ENCODE results near the gene KLHL18. TPM values are rescaled to one million over a fixed set of nuclear protein-coding genes. Genes with fewer than 3 reads are reported as not detected.
"Not testable (repeated sequence)": the region's sequence is repeated elsewhere in the genome, so short reads cannot be mapped to it uniquely, and the experiment has no call there.

The KLHL18 gene
- total RNA-seq, 4 donors from 2014 or later: 13.7 to 30.3 (median 15.4) TPM

DNA sequence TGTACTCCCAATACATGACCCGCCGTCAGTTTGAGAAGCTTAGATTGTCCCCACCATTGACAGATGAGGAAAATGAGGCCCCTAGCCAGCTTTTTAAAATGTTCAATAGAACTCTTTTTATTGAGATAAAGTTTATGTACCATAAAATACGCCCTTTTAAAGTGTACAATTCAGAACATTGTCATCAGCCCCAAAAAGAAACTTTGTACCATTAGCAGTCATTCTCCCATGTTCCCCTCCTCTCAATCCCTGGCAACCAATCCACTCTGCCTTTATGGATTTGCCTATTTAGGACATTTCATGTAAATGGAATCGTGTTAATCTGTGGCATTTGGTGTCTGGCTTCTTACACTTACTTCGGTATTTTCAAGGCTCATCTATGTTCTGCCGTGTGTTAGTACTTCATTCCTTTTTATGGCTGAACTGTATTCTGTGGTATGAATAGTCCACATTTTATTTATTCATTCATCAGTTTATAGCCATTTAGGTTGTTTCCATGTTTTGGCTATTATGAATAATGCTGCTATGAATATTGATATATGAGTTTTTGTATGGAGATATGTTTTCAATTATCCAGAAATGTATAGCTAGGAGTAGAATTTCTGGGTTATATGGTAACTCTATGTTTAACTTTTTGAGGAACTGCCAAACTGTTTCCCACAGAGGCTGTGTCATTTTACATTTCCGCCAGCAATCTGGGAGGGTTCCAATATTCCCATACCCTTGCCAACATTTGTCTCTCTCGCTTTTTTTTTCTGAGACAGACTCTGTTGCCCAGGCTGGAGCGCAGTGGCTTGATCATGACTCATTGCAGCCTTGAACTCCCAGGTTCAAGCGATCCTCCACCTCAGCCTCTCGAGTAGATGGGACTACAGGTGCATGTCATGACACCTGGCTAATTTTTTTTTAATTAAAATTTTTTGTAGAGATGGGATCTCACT, 82.7 kb downstream of the KLHL18 start:
- ATAC-seq (ENCODE audit: low FRiP score) (no peak), DNase-seq (ENCODE audit: low spot score) (no peak)
- TF ChIP-seq, protein P1, sequence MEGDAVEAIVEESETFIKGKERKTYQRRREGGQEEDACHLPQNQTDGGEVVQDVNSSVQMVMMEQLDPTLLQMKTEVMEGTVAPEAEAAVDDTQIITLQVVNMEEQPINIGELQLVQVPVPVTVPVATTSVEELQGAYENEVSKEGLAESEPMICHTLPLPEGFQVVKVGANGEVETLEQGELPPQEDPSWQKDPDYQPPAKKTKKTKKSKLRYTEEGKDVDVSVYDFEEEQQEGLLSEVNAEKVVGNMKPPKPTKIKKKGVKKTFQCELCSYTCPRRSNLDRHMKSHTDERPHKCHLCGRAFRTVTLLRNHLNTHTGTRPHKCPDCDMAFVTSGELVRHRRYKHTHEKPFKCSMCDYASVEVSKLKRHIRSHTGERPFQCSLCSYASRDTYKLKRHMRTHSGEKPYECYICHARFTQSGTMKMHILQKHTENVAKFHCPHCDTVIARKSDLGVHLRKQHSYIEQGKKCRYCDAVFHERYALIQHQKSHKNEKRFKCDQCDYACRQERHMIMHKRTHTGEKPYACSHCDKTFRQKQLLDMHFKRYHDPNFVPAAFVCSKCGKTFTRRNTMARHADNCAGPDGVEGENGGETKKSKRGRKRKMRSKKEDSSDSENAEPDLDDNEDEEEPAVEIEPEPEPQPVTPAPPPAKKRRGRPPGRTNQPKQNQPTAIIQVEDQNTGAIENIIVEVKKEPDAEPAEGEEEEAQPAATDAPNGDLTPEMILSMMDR (IDR thresholded peaks at IDR 0.05): no peak

DNA sequence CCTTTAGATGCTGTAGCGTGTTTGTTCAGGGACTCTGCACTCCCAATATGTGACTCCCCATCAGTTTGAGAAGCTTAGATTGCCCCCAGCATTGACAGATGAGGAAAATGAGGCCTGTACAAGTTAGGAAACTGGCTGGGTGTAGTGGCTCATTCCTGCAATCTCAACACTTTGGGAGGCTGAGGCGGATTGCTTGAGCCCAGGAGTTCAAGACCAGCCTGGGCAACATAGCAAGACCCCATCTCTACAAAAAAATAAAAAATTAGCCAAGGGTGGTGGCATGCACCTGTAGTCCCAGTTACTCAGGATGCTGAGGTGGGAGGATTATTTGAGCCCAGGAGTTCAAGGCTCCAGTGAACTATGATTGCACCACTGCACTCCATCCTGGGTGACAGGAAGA, 84.1 kb downstream of the KLHL18 start:
- no peak for ATAC-seq (ENCODE audit: low FRiP score)
- no peak for DNase-seq (ENCODE audit: low spot score)

DNA sequence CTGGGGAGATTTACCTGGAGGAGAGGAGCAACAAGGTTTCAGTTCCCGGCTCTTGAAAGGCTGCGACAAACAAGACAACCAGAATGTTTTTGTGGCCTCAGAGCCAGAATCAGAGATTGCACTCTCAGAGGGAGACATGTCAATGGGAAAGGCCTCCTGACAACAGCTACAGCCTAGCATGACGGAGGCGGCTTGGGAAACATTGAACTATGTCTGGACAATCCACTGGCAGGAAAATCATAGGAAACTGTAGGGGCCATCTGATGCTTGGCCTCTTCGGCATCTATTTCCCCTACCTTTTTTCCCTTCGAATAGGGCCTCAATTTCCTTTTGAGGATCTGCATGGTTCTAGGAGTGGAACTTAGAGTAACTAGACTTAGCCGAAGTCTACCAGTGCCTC, 84.9 kb downstream of the KLHL18 start:
- TF ChIP-seq, protein P1 (IDR thresholded peaks at IDR 0.05): no peak
- DNase-seq (ENCODE audit: low spot score) (no peak), ATAC-seq (ENCODE audit: low FRiP score) (no peak)

More for the DNA sequence above, 84.1 kb downstream of the KLHL18 start:
- TF ChIP-seq, protein P1 (IDR thresholded peaks at IDR 0.05): no peak

DNA sequence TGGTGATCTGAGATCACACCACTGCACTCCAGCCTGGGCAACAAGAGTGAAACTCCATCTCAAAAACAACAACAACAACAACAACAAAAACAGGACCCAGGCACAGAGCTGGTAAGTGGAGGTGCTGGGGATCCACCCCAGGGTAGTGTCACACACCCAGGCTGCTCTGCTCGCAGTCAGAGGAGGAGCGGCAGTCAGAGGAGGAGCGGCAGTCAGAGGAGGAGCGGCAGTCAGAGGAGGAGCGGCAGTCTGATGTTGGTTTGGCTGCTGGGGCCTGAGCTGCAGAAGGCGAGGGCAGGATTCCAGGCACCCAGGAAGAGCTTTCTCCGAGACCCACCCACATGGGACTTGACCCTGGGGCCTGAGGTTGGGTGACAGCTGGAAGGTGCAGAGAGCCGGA, 87.3 kb downstream of the KLHL18 start:
- ATAC-seq (ENCODE audit: low FRiP score); DNase-seq (ENCODE audit: low spot score): not testable (repeated sequence)

DNA sequence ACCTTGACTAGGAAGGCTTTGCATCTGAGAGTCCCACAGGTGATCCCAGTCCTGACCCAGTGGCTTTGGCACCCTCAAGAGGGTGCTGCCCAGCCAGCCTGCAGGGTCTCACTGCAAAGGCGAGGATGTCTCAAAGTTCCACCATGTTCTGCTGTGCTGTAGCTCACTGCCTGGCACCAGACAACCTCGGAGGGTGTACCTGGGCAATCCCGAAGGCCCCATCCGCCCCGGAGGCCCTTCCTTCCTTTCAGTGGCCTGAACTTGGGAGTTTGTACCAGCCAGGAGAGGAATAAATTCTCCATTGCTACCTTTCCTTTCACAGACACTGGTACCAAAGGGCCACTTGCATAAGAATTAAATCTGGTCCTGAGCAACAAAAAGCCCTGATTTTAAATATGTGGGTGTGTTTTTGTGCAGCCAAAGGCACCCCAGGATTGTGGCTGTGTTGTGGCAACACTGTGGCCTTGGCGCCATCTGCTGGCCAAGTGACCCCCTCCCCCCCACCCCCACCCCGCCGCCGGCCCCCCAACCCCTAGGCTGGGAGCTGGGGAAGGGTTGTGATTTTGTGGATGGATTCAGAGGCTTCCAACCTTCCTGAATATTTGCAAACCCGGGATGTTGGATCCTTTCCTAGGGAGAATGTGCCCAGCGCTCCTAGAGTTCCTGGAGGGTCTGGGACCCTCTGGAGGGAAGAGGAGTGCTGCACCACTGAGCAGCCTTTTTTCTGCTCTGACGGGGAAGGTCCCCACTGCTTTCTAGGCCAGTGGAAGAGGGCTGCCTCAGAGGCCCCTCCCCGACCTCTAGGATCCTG, 88.3 kb downstream of the KLHL18 start:
- DNase-seq (ENCODE audit: low spot score): no peak
- ATAC-seq (ENCODE audit: low FRiP score): no peak
- TF ChIP-seq, protein P1 (IDR thresholded peaks at IDR 0.05): no peak

DNA sequence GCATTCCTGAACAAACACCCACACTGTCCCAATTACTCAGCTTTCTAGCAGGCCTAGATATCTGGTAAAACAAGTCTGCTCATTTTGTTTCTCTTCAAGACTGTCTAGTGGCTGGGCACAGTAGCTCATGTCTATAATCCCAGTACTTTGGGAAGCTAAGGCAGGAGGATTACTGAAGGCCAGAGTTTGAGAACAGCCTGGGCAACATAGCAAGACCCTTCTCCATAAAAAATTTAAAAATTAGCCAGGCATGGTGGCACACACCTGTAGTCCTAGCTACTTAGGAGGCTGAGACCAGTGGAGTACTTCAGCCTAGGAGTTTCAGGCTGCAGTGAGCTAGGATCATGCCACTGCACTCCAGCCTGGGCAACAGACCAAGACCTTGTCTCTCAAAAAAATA, 91.8 kb downstream of the KLHL18 start:
- DNase-seq (ENCODE audit: low spot score) (no peak), ATAC-seq (ENCODE audit: low FRiP score) (no peak)
- TF ChIP-seq, protein P1 (IDR thresholded peaks at IDR 0.05): no peak

DNA sequence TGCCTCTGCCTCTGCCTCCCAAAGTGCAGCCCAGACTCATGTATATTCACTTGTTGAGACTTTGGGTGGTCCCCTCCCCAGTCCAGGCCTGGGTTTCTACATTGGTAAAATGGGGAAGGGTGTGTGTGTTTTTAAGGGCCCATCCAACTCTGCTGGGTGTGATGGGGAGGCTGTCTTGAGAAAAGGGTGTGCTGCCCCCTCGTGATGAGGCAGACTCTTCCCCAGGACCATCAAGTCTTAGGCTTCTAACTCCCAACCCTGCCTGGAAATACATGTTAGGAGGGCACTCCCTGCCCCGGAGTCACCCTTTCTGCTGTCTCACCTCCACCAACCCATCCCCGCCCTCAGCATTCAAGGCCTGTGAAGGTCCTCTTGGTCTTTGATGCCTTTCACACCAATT, 93.6 kb downstream of the KLHL18 start:
- no peak for DNase-seq (ENCODE audit: low spot score)
- TF ChIP-seq, protein P1 (IDR thresholded peaks at IDR 0.05): no peak
- no peak for ATAC-seq (ENCODE audit: low FRiP score)
